H9 (cell line): Measurements from ENCODE around the gene PIAS4. TPM values are rescaled to one million over a fixed set of nuclear protein-coding genes. Genes with fewer than 3 reads are reported as not detected.

Experiments used
- DNase-seq: peaks from one replicate; pipeline ENCODE4 v3.0.0-alpha.2; 2017
- H2AFZ ChIP-seq: one replicate; pipeline ENCODE4 v1.6.1; 2013; ENCODE audit warnings: mild to moderate bottlenecking, low read length, control low read depth, moderate library complexity
- H2AK5ac ChIP-seq: 2 replicates; pipeline ENCODE4 v1.6.1; 2013; ENCODE audit warnings: low read length, control low read depth, mixed read lengths; ENCODE audit not compliant: insufficient read length
- H2BK120ac ChIP-seq: one replicate; pipeline ENCODE4 v1.6.1; 2013; ENCODE audit warnings: low read depth, mild to moderate bottlenecking, low read length, control low read depth, inconsistent platforms; ENCODE audit not compliant: poor library complexity, severe bottlenecking
- H2BK12ac ChIP-seq: 2 replicates; pipeline ENCODE4 v1.6.1; 2013; ENCODE audit warnings: low read length, control low read depth, mixed read lengths, low read depth; ENCODE audit not compliant: insufficient read length
- H2BK15ac ChIP-seq: 2 replicates; pipeline ENCODE4 v1.6.1; 2013; ENCODE audit warnings: low read depth, low read length, control low read depth
- H2BK20ac ChIP-seq: one replicate; pipeline ENCODE4 v1.6.1; 2013; ENCODE audit warnings: low read depth, mild to moderate bottlenecking, low read length, control low read depth, inconsistent platforms; ENCODE audit not compliant: poor library complexity, severe bottlenecking
- H2BK5ac ChIP-seq: 2 replicates; pipeline ENCODE4 v1.6.1; 2013; ENCODE audit warnings: low read length, control low read depth, mixed read lengths; ENCODE audit not compliant: insufficient read length
- H3K14ac ChIP-seq: 2 replicates; pipeline ENCODE4 v1.6.1; 2013; ENCODE audit warnings: low read length, control low read depth; ENCODE audit not compliant: insufficient read depth
- H3K18ac ChIP-seq: 2 replicates; pipeline ENCODE4 v1.6.1; 2013; ENCODE audit warnings: low read depth, mild to moderate bottlenecking, mixed read lengths, low read length, control low read depth; ENCODE audit not compliant: insufficient read length
- H3K23ac ChIP-seq: 2 replicates; pipeline ENCODE4 v1.6.1; 2013; ENCODE audit warnings: low read length, control low read depth, mixed read lengths, low read depth; ENCODE audit not compliant: insufficient read length
- H3K23me2 ChIP-seq: 2 replicates; pipeline ENCODE4 v1.6.1; 2013; ENCODE audit warnings: low read depth, mild to moderate bottlenecking, mixed read lengths, low read length, control low read depth; ENCODE audit not compliant: insufficient read length, poor library complexity, severe bottlenecking
- H3K27ac ChIP-seq: 2 replicates; pipeline ENCODE4 v1.5.1; 2013; ENCODE audit warnings: low read length, control low read depth, mixed read lengths, low read depth; ENCODE audit not compliant: insufficient read length
- H3K27me3 ChIP-seq: 2 replicates; pipeline ENCODE4 v1.6.1; 2013; ENCODE audit warnings: low read length, control low read depth, inconsistent platforms; ENCODE audit not compliant: insufficient read depth
- H3K4ac ChIP-seq: 2 replicates; pipeline ENCODE4 v1.6.1; 2013; ENCODE audit warnings: low read depth, mild to moderate bottlenecking, control low read depth, inconsistent platforms, low read length, moderate library complexity
- H3K4me1 ChIP-seq: 2 replicates; pipeline ENCODE4 v1.6.1; 2013; ENCODE audit warnings: low read length, control low read depth, inconsistent platforms; ENCODE audit not compliant: insufficient read depth
- H3K4me2 ChIP-seq: 2 replicates; pipeline ENCODE4 v1.6.1; 2013; ENCODE audit warnings: low read length, control low read depth, mixed read lengths; ENCODE audit not compliant: insufficient read length, insufficient read depth
- H3K56ac ChIP-seq: 2 replicates; pipeline ENCODE4 v1.6.1; 2013; ENCODE audit warnings: low read depth, mild to moderate bottlenecking, mixed read lengths, low read length, control low read depth; ENCODE audit not compliant: insufficient read length
- H3K79me1 ChIP-seq: 2 replicates; pipeline ENCODE4 v1.6.1; 2013; ENCODE audit warnings: low read depth, mild to moderate bottlenecking, moderate library complexity, low read length, control low read depth, inconsistent platforms; ENCODE audit not compliant: insufficient read depth, poor library complexity, severe bottlenecking
- H3K79me2 ChIP-seq: 2 replicates; pipeline ENCODE4 v1.6.1; 2013; ENCODE audit warnings: low read length, control low read depth, inconsistent platforms; ENCODE audit not compliant: insufficient read depth
- H3K9ac ChIP-seq: 2 replicates; pipeline ENCODE4 v1.6.1; 2013; ENCODE audit warnings: low read length, control low read depth, mixed read lengths; ENCODE audit not compliant: insufficient read length; ENCODE audit errors: extremely low read depth
- H3K9me3 ChIP-seq: one replicate; pipeline ENCODE4 v1.6.1; 2013; ENCODE audit warnings: low read depth, low read length, inconsistent platforms; ENCODE audit not compliant: control insufficient read depth
- H3T11ph ChIP-seq: one replicate; pipeline ENCODE4 v1.6.1; 2013; ENCODE audit warnings: mild to moderate bottlenecking, low read length, control low read depth, inconsistent platforms
- H4K20me1 ChIP-seq: one replicate; pipeline ENCODE4 v1.6.1; 2013; ENCODE audit not compliant: control insufficient read depth, insufficient read length, insufficient read depth
- H4K5ac ChIP-seq: 2 replicates; pipeline ENCODE4 v1.6.1; 2013; ENCODE audit warnings: low read depth, mild to moderate bottlenecking, mixed read lengths, low read length, control low read depth; ENCODE audit not compliant: insufficient read length
- H4K8ac ChIP-seq: replicated peaks from 2 replicates; pipeline ENCODE4 v1.6.1; 2013; ENCODE audit warnings: low read length, control low read depth, mixed read lengths, low read depth; ENCODE audit not compliant: insufficient read length
- H4K91ac ChIP-seq: 2 replicates; pipeline ENCODE4 v1.6.1; 2013; ENCODE audit warnings: low read depth, mild to moderate bottlenecking, moderate library complexity, mixed read lengths, low read length, control low read depth; ENCODE audit not compliant: insufficient read length
- H3K27ac Mint-ChIP-seq, 3 experiments: 2 replicates in 2 of 3; 3 replicates in 1 of 3; pipeline ENCODE4 v1.8.0; 2020 to 2021; ENCODE audit warnings: mixed read lengths in 3 of 3, mild to moderate bottlenecking in 1 of 3, moderate library complexity in 1 of 3
- H3K27me3 Mint-ChIP-seq: 2 replicates; pipeline ENCODE4 v1.8.0; 2021; ENCODE audit warnings: low read depth, mild to moderate bottlenecking, moderate library complexity, mixed read lengths
- H3K36me3 Mint-ChIP-seq, 3 experiments: 2 replicates in 2 of 3; 3 replicates in 1 of 3; pipeline ENCODE4 v1.8.0; 2020 to 2021; ENCODE audit warnings: low read depth in 3 of 3, mixed read lengths in 3 of 3; ENCODE audit not compliant: insufficient read depth in 1 of 3
- H3K4me1 Mint-ChIP-seq, 2 experiments: 2 replicates each; pipeline ENCODE4 v1.8.0; 2020; ENCODE audit warnings: mixed read lengths in 2 of 2
- H3K4me3 Mint-ChIP-seq, 2 experiments: 2 replicates in 1 of 2; 3 replicates in 1 of 2; pipeline ENCODE4 v1.8.0; 2020 to 2021; ENCODE audit warnings: mild to moderate bottlenecking in 2 of 2, mixed read lengths in 2 of 2, moderate library complexity in 1 of 2
- H3K9me3 Mint-ChIP-seq, 2 experiments: 2 replicates in 1 of 2; 3 replicates in 1 of 2; pipeline ENCODE4 v1.8.0; 2020; ENCODE audit warnings: mild to moderate bottlenecking in 2 of 2, mixed read lengths in 2 of 2, moderate library complexity in 1 of 2
- WGBS: extraction: QIAGEN DNeasy Blood & Tissue Kit; methylation state at CpG from one replicate; pipeline ENCODE4 v1.1.7; 2013; ENCODE audit warnings: missing lambda C conversion rate, low lambda C conversion rate, mixed read lengths; ENCODE audit not compliant: insufficient read length; ENCODE audit errors: extremely low coverage; 5-methylcytosine and 5-hydroxymethylcytosine counted together
- total RNA-seq: library from RNA; stranded (reverse); gene quantifications from 2 replicates; pipeline ENCODE4 v1.2.1, GENCODE V29; 2021
- TF ChIP-seq, protein P1 (sequence below): fragments of 200-600 bp; sonication (generic); conservative IDR thresholded peaks from 3 replicates; pipeline ENCODE4 v1.8.0; 2021; ENCODE audit warnings: antibody characterized with exemption, mild to moderate bottlenecking

Gene PIAS4
- total RNA-seq, 1 experiment from 2014 or later: 52.0 TPM

DNA sequence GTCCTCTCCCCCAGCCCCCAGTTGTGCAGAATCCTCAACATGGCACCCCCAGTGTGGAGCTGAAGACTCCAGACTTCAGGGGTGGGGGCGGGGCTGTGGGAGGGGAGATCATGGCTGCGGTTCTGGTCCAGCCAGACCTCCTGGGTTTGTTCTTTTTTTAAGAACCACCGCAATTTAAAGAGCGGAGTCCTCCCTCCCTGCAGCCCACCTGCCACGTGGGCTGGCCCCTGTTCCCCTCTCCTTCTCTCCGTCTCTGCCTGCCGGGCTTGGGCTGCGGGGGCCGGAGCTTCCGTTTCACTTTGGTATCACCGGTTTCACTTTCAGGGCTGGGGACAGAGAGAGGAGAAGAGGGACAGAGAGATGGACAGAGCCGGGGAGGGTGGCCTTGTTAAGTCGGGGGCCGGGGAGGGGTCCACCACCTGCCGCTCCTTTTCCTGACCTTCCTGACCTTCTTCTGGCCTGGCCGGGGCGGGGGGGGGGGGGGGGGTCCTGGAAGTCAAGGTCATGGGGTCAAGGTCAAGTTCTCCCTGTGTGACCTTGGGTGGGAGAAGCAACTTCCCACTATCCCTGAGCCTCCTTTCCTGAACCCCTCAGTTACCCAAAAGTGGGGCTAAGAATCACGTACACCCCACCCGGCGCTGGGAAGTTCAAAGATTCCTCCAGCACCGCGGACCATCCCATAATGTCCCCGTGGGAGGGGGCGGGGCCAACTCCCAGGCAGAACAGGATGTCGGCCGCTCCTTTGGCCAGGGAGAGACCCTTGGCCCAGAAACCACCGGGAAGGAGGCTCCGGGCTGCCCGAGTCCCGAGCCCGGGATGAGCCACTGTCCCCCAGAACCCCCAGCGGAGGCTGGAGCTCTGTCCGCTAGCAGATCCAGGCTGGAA lies 70.5 kb downstream of the PIAS4 start:
- H3K18ac ChIP-seq: peak overlapping the region; percentile 75
- H2BK20ac ChIP-seq: no peak overlapping the region
- H3K9me3 ChIP-seq: no peaks in the 10 kb centered on the region
- no peaks in the 10 kb centered on the region for H3K79me2 ChIP-seq
- DNase-seq: no peak
- H3K27ac Mint-ChIP-seq: peak overlapping the region in 1 of 3 experiments; percentile 91; a peak in 2 of 7 replicates
- no peaks in the 10 kb centered on the region; a peak in 2 of 5 replicates for H3K9me3 Mint-ChIP-seq
- H2BK15ac ChIP-seq: no peak overlapping the region
- no peaks in the 10 kb centered on the region for H3K27me3 ChIP-seq
- H3K9ac ChIP-seq: no peak overlapping the region
- H3T11ph ChIP-seq: no peak overlapping the region
- no peak overlapping the region for H4K5ac ChIP-seq
- WGBS: no CpG with 5 or more reads among the region's 33 CpGs
- no peak overlapping the region for H2BK5ac ChIP-seq
- no peak overlapping the region for H3K23ac ChIP-seq
- H2BK120ac ChIP-seq: peak overlapping the region; percentile 26
- H4K91ac ChIP-seq: no peak overlapping the region
- peaks cover 13% of the 10 kb centered on the region for H3K27me3 Mint-ChIP-seq
- 0 out of 2 replicates have a peak overlapping the region, but pooled peaks have one; percentile 63 for H3K14ac ChIP-seq
- no peaks in the 10 kb centered on the region for H3K36me3 Mint-ChIP-seq
- H2AFZ ChIP-seq: no peak overlapping the region
- no peak overlapping the region for H4K8ac ChIP-seq
- peaks cover 8 to 24% of the 10 kb centered on the region in 2 experiments for H3K4me1 Mint-ChIP-seq
- no peaks in the 10 kb centered on the region for H3K79me1 ChIP-seq
- H4K20me1 ChIP-seq: no peaks in the 10 kb centered on the region
- H3K56ac ChIP-seq: no peak overlapping the region
- H3K4me3 Mint-ChIP-seq: no peak overlapping the region
- H3K4me1 ChIP-seq: peaks cover 5% of the 10 kb centered on the region; the same call in 1 of the 2 replicates
- H3K4ac ChIP-seq: no peak overlapping the region; the same call in 1 of the 2 replicates
- peaks cover 4% of the 10 kb centered on the region for H3K23me2 ChIP-seq
- no peak overlapping the region for H3K27ac ChIP-seq
- H3K4me2 ChIP-seq: peak overlapping the region; percentile 60
- peak overlapping the region; percentile 22 for H2BK12ac ChIP-seq
- TF ChIP-seq, protein P1, sequence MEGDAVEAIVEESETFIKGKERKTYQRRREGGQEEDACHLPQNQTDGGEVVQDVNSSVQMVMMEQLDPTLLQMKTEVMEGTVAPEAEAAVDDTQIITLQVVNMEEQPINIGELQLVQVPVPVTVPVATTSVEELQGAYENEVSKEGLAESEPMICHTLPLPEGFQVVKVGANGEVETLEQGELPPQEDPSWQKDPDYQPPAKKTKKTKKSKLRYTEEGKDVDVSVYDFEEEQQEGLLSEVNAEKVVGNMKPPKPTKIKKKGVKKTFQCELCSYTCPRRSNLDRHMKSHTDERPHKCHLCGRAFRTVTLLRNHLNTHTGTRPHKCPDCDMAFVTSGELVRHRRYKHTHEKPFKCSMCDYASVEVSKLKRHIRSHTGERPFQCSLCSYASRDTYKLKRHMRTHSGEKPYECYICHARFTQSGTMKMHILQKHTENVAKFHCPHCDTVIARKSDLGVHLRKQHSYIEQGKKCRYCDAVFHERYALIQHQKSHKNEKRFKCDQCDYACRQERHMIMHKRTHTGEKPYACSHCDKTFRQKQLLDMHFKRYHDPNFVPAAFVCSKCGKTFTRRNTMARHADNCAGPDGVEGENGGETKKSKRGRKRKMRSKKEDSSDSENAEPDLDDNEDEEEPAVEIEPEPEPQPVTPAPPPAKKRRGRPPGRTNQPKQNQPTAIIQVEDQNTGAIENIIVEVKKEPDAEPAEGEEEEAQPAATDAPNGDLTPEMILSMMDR: no peak
- H2AK5ac ChIP-seq: no peak overlapping the region
